Measurements from ENCODE around the gene SYT1.
A peak's percentile ranks its signal among the peaks of the same experiment; 100 is the strongest.

Gene SYT1

GRCh38 chr12:79056775-79057174 lies 192.2 kb downstream of the SYT1 start:
- DNase-seq, result no peak

DNA sequence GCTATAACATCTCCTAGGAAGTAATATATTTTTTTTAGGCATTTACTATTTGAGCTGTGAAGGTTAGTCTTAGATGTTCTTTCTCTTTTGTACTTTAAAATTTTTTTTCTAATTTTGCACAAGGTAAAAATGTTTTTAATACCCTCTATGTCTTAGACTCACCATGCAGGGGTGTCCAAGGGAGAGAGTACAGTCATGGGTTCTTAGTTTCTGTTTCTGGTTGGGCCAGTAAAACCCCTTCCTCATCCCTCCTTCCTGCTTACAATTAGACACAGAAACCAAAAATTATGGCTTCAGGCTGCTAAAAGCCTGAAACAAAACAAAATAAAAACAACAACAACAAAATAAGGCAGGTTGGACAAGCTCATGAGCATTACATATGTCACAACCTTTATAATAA lies 193.0 kb downstream of the SYT1 start:
- DNase-seq, result no peak

GRCh38 chr12:79058342-79058741 lies 193.8 kb downstream of the SYT1 start:
- DNase-seq, result no peak

- DNase-seq, result peak in 1 of 58 donors; percentile 3
These were observed 195.0 kb downstream of the SYT1 start for GRCh38 chr12:79059557-79059956.

DNA sequence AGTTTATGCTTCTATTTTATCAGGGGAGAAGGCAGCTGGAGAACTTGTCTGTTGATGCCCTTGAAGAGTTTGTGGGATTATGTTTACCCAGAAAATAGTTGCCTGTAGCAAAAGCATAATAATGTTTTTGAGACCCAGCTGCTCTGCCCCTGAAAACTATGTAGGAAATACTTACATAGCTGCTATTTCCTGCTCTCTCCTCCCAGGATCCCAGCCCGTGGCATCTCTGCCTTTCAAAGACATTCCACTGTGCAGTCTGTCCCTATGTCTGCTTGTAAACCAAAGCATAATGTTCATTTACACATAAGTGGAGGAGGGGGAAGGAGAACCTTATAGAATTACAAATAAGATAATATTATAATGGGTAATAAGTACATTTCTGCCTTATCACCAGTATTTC lies 198.7 kb downstream of the SYT1 start:
- DNase-seq, result no peak

DNA sequence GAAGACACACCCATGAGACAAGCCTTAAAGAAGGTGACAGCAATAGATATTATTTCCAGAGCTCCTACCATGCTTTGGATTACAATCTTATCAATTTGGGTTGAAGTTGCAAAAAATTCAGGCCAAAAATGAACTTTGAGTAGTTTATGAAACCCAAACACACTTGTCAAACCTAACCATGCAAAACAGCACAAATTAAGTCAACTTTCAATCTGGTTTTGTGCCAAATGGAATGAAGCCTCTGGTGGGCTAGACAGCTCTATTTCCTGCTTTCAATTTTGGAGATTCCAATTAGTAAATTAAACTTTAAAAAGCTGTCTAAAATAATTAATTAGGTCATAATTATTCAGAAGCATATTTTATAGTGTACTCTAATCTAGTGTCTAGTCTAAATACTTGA lies 203.4 kb downstream of the SYT1 start:
- no peak for DNase-seq

- no peak for DNase-seq
These were observed 204.4 kb downstream of the SYT1 start for GRCh38 chr12:79069009-79069408.

DNA sequence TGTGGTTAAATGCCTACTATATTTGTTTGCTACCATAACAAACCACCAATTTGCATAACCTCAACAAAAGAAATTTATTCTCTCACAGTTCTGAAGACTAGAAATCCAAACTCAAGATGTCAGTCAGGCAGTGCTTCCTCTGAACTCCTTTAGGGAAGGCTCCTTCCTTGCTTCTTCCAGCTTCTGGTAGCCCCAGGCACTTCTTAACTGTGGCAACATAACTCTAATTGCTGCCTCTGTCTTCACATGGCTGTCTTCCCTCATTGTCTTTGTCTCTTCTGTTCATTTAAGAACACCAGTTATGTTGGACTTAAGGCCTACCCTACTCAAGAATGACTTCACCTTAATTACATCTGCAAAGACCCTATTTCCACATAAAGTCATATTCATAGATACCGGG lies 206.9 kb downstream of the SYT1 start:
- DNase-seq, result no peak

GRCh38 chr12:79073506-79073905 lies 208.9 kb downstream of the SYT1 start:
- no peak for DNase-seq

- no peak for DNase-seq
These were observed 218.0 kb downstream of the SYT1 start for GRCh38 chr12:79082595-79082994.

- no peak for DNase-seq
These were observed 218.6 kb downstream of the SYT1 start for GRCh38 chr12:79083181-79083580.

- no peak for DNase-seq
These were observed 220.6 kb downstream of the SYT1 start for GRCh38 chr12:79085106-79085682.

GRCh38 chr12:79086541-79087296 lies 222.1 kb downstream of the SYT1 start:
- no peak for DNase-seq

DNA sequence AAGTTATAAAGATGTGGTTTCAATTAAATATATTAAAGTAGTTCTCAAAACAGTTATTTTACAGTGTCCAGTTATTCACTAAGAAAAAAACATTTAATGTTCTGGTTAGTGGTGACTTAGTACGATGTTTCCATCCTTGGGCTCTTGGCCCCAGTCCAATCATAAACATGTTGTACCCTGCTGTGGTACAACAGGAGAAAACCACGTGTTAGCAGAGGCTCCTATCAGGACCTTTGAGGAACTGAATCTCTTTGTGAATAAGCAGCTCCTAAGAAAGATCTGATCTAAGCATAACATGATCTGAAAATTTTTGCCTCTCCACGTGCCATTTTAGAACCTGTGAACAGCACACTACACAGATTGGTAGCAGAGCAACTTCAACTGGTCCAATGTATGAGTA lies 234.0 kb downstream of the SYT1 start:
- DNase-seq, result no peak

GRCh38 chr12:79108962-79109361 lies 244.4 kb downstream of the SYT1 start:
- DNase-seq, result no peak

- DNase-seq, result no peak
These were observed 250.3 kb downstream of the SYT1 start for GRCh38 chr12:79114896-79115295.

DNA sequence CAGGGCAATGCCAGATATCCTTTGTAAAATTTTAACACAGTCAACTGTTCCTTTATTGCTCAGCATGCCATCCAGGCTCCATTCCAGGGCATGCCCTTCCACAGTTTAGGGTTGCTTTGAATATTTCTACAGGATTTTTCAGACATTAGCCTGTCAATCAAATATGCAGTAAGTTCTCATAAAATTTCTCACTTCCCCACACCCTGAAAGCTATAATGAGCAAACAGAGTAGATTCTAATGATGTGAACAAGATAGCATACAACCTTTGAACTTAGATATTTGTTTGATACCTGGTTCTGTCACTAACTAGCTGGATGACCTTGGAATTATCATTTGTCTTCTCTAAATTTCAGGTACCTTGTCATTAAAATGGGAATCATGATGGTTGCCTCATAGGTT lies 251.2 kb downstream of the SYT1 start:
- DNase-seq, result no peak

DNA sequence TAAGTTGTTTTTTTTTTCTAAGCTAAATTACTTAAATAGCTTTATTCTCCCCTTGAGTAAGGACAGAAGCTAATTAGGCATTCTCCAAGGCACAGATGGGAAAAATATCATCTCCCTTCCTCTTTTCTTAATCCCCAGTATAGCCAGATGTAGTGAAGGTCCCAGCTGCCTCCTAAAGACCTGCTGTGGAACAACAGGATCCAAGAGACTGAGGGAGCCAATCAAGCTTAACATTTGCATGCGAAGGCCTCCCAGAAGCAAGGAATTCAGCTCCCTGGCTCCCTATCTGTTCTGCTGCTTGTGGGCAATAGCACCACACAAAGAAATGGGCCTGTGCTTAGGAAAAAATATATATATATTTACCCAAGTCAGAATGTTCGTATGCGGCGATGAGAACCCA lies 255.2 kb downstream of the SYT1 start:
- DNase-seq, result no peak

DNA sequence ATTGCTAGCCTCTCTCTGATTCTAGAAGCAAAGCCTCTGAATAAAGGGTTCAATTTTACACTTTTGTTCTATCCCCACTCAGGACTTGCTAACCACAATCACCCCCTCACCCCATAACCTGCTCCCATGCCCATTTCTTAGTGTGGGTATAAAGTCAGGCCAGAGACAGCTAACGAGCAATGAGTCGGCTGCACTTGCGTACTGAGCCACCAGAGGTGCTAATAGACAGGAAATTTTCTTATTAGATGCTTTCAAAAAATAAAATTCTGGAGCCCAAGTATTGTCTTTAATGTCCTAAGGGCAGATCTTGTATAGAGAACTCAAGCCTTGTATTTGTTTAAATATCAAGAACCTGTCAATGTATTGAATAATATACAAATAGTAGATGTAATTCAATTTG lies 256.9 kb downstream of the SYT1 start:
- no peak for DNase-seq

GRCh38 chr12:79124385-79124784 lies 259.8 kb downstream of the SYT1 start:
- DNase-seq, result no peak

- DNase-seq, result no peak
These were observed 260.8 kb downstream of the SYT1 start for GRCh38 chr12:79125358-79125757.

DNA sequence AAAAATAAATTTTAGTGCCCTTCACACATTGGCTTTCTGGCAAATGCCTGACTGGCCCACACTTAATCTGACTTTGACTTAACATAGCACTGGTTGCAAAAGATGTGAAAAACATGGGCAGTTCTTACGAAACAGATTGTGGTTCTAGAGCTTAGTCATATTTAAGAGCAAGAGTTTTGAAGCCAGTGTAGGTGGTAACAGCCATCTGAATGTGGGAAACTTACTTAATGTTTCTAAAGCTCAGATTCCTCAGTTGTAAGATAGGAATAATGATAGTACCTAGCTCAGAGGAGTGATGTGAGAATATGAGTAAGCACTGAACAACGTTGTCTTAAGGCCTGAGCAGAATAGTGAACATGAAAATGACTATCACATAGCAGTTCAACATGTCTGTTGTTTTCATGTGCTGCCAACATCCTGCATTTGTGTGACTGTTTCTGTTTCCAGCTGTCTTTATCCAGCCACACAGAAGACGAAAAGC lies 262.7 kb downstream of the SYT1 start:
- peak in 3 of 58 donors; percentile 48 to 56 (median 51) for DNase-seq

DNA sequence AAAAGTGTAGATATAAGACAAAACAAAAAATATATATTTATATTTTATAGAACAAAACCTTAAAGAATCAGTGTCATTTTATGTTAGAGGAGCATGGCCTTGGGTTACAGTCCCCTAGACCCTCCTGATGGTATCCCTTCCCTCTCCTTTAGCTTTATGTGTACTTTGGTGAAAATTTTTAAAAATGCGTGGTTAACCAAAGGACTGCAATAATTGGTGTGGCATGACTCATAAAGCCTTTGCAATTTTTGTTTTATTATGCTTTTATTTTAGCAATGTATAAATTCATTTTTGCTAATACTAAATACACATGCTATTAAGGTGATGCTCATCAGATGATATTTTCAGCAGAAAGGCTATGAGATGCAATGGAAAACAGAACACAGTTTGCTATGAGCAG lies 264.4 kb downstream of the SYT1 start:
- DNase-seq, result no peak
